BLaER1 (cell line): ENCODE results near the gene DENND2D.

Experiments used
- H3K27ac ChIP-seq: shearing (Covaris generic); formaldehyde crosslinking; 2 replicates; pipeline ENCODE4 v1.8.1; 2022
- H3K27me3 ChIP-seq: shearing (Covaris generic); formaldehyde crosslinking; 2 replicates; pipeline ENCODE4 v1.8.1; 2022
- H3K36me3 ChIP-seq: shearing (Covaris generic); formaldehyde crosslinking; 2 replicates; pipeline ENCODE4 v1.8.1; 2022
- H3K4me1 ChIP-seq: shearing (Covaris generic); formaldehyde crosslinking; 2 replicates; pipeline ENCODE4 v1.8.1; 2022
- H3K4me2 ChIP-seq: shearing (Covaris generic); formaldehyde crosslinking; 2 replicates; pipeline ENCODE4 v1.8.1; 2022
- H3K4me3 ChIP-seq: shearing (Covaris generic); formaldehyde crosslinking; 2 replicates; pipeline ENCODE4 v1.8.1; 2022
- H3K9ac ChIP-seq: shearing (Covaris generic); formaldehyde crosslinking; 2 replicates; pipeline ENCODE4 v1.8.1; 2022
- H3K9me3 ChIP-seq: shearing (Covaris generic); formaldehyde crosslinking; 2 replicates; pipeline ENCODE4 v1.8.1; 2022
- H4K20me1 ChIP-seq: shearing (Covaris generic); formaldehyde crosslinking; 2 replicates; pipeline ENCODE4 v1.8.1; 2022
- Cebpa-rat ChIP-seq: shearing (Covaris generic); IDR thresholded peaks from 2 replicates; pipeline ENCODE4 v1.8.1; 2022

Gene DENND2D

GRCh38 chr1:111183308-111184069 is 17.0 kb downstream of the DENND2D start:
- H3K4me3 ChIP-seq, result no peak overlapping the region
- no peaks in the 10 kb centered on the region for H3K9me3 ChIP-seq
- H3K9ac ChIP-seq, result no peak overlapping the region
- H3K27ac ChIP-seq, result no peak overlapping the region
- H3K4me2 ChIP-seq, result no peak overlapping the region
- H3K36me3 ChIP-seq, result peaks cover 75% of the 10 kb centered on the region
- no peaks in the 10 kb centered on the region for H3K4me1 ChIP-seq
- no peaks in the 10 kb centered on the region for H4K20me1 ChIP-seq
- H3K27me3 ChIP-seq, result no peaks in the 10 kb centered on the region
- TF ChIP-seq Cebpa-rat, result no peak

- H3K4me2 ChIP-seq, result no peak overlapping the region
- H3K9me3 ChIP-seq, result no peaks in the 10 kb centered on the region
- H4K20me1 ChIP-seq, result no peaks in the 10 kb centered on the region
- H3K27me3 ChIP-seq, result no peaks in the 10 kb centered on the region
- H3K9ac ChIP-seq, result no peak overlapping the region
- TF ChIP-seq Cebpa-rat, result no peak
- no peaks in the 10 kb centered on the region for H3K4me1 ChIP-seq
- no peak overlapping the region for H3K27ac ChIP-seq
- peaks cover 71% of the 10 kb centered on the region for H3K36me3 ChIP-seq
- H3K4me3 ChIP-seq, result no peak overlapping the region
Observed at GRCh38 chr1:111182052-111182451, 18.4 kb downstream of the DENND2D start.

DNA sequence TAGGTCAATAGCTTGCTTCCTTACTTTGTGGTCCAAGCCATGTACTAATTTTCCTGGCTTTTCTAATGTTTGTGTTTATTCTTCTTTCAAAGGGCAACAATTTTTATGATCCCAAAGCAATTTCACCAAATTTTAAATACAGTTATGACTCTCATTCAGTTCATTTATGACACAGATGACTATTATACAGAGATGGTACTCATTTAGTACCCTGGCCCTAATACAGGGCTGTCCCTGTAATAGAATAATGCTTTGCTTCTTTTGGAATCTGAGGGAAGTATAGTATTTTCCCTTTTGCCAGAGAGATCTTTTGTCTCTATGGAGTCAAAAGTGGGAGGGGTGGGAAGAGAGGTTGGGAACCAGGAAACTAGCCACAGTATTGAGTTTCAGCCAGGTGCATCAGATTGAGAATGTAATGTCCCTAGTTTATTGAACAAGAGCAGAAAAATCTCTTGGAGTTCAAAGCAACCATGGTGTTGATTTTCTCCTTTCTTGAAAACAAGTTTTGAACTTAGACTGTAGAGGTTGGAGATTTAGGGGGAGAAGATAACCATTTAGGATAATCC is 20.4 kb downstream of the DENND2D start:
- H3K27me3 ChIP-seq, result no peaks in the 10 kb centered on the region
- no peak for TF ChIP-seq Cebpa-rat
- no peaks in the 10 kb centered on the region for H4K20me1 ChIP-seq
- no peak overlapping the region for H3K27ac ChIP-seq
- peaks cover 63% of the 10 kb centered on the region for H3K36me3 ChIP-seq
- H3K4me2 ChIP-seq, result no peak overlapping the region
- H3K9me3 ChIP-seq, result no peaks in the 10 kb centered on the region
- H3K4me3 ChIP-seq, result no peak overlapping the region
- no peak overlapping the region for H3K9ac ChIP-seq
- H3K4me1 ChIP-seq, result no peaks in the 10 kb centered on the region

- H3K27ac ChIP-seq, result no peak overlapping the region
- peaks cover 55% of the 10 kb centered on the region for H3K36me3 ChIP-seq
- H3K27me3 ChIP-seq, result no peaks in the 10 kb centered on the region
- no peaks in the 10 kb centered on the region for H3K9me3 ChIP-seq
- no peak overlapping the region for H3K9ac ChIP-seq
- no peak overlapping the region for H3K4me2 ChIP-seq
- no peaks in the 10 kb centered on the region for H4K20me1 ChIP-seq
- H3K4me1 ChIP-seq, result no peaks in the 10 kb centered on the region
- TF ChIP-seq Cebpa-rat, result no peak
- H3K4me3 ChIP-seq, result no peak overlapping the region
Observed at GRCh38 chr1:111176678-111177077, 23.8 kb downstream of the DENND2D start.

DNA sequence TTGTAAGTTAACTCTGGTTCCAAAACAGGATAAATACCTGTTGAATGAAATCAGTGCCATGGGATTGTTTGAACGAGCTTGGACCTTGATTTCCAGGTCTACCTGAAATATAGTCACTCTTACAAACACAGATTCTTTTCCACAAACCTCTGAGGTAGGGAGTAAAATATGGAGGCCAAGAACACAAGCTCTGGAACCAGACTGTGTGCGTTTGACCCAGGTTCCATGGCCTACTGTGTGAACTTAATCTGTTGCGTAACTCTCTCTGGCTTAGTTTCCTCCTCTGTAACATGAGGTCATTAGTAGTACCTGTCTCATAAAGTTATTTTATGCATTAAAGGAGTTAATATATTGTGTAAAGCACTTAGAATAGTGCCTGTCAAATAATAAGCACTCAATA is 25.1 kb downstream of the DENND2D start:
- Histone ChIP-seq H3K4me3 (no peak overlapping the region), H3K9me3 (no peaks in the 10 kb centered on the region), H3K27ac (no peak overlapping the region), H3K4me2 (no peak overlapping the region), H3K36me3 (peaks cover 52% of the 10 kb centered on the region), H3K27me3 (no peaks in the 10 kb centered on the region), H3K9ac (no peak overlapping the region), H3K4me1 (no peaks in the 10 kb centered on the region), H4K20me1 (no peaks in the 10 kb centered on the region)
- peak; percentile 56; the same call in 1 of the 2 replicates for TF ChIP-seq Cebpa-rat

DNA sequence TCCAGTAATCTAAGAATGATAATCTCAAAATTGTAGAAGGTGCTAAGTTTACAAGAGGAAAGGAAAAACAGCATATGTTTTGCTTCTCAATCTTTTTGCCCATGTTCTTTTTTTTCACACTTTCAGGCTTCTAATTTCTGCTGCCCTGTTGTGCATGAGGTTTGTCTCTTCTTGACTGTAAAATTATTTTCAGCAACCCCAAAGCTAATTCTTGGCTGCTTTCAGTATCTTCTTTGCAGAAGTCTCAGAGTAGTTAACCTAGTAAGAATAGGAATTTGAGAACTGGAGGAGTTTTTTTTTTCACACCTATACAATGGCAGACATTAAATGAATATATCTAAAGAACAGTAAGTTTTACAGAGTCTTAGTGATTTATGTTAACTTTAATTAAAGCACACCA is 26.4 kb downstream of the DENND2D start:
- peaks cover 48% of the 10 kb centered on the region for H3K36me3 ChIP-seq
- no peaks in the 10 kb centered on the region for H3K9me3 ChIP-seq
- no peak for TF ChIP-seq Cebpa-rat
- no peaks in the 10 kb centered on the region for H4K20me1 ChIP-seq
- no peak overlapping the region for H3K9ac ChIP-seq
- H3K4me3 ChIP-seq, result no peak overlapping the region
- H3K4me1 ChIP-seq, result no peaks in the 10 kb centered on the region
- H3K27ac ChIP-seq, result no peak overlapping the region
- H3K4me2 ChIP-seq, result no peak overlapping the region
- no peaks in the 10 kb centered on the region for H3K27me3 ChIP-seq

- no peaks in the 10 kb centered on the region for H3K9me3 ChIP-seq
- no peak overlapping the region for H3K27ac ChIP-seq
- peaks cover 49% of the 10 kb centered on the region for H3K36me3 ChIP-seq
- H3K27me3 ChIP-seq, result no peaks in the 10 kb centered on the region
- H4K20me1 ChIP-seq, result no peaks in the 10 kb centered on the region
- no peak overlapping the region for H3K4me2 ChIP-seq
- no peaks in the 10 kb centered on the region for H3K4me1 ChIP-seq
- no peak for TF ChIP-seq Cebpa-rat
- no peak overlapping the region for H3K9ac ChIP-seq
- H3K4me3 ChIP-seq, result no peak overlapping the region
Observed at GRCh38 chr1:111172463-111172862, 28.0 kb downstream of the DENND2D start.

DNA sequence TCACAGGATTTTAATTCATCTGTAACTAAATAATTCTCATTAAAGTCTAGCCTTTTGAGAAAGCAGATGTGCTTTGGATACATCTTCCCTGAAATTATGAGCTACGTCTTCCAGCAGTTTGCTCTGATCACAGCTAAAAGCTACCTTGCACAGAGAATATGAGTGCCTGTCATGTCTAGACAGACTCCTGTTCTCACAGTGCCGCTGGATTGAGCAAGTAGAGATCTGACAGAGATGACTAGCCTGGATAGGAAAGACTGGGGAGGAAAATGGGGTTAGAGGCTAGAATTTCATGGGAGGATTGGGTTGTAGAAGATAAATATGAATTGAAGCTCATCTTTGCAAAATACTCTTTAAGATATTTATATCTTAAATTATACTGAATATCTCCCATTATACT is 36.3 kb downstream of the DENND2D start:
- H3K27ac ChIP-seq, result no peak overlapping the region
- H3K9ac ChIP-seq, result no peak overlapping the region
- no peak overlapping the region for H3K4me3 ChIP-seq
- TF ChIP-seq Cebpa-rat, result no peak
- H3K36me3 ChIP-seq, result peaks cover 75% of the 10 kb centered on the region
- 0 out of 2 replicates have a peak, but pooled peaks cover 6% of the 10 kb centered on the region for H4K20me1 ChIP-seq
- H3K4me1 ChIP-seq, result no peaks in the 10 kb centered on the region
- no peaks in the 10 kb centered on the region for H3K27me3 ChIP-seq
- H3K9me3 ChIP-seq, result no peaks in the 10 kb centered on the region
- H3K4me2 ChIP-seq, result no peak overlapping the region

DNA sequence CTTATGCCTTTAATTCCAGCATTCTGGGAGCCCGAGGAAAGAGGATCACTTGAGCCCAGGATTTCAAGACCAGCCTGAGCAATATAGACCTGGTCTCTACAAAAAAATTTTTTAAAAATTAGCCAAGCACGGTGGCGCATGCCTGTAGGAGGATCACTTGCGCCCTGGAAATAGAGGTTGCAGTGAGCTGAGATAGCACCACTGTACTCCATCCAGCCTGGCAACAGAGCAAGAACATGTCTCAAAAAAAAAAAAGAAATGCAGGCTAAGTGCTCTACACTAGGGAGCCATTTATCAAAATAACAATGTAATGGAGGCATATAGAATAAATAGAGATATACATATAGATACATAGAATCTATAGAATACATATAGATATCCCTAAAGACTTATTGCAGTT is 37.1 kb downstream of the DENND2D start:
- H3K36me3 ChIP-seq, result peaks cover 72% of the 10 kb centered on the region

DNA sequence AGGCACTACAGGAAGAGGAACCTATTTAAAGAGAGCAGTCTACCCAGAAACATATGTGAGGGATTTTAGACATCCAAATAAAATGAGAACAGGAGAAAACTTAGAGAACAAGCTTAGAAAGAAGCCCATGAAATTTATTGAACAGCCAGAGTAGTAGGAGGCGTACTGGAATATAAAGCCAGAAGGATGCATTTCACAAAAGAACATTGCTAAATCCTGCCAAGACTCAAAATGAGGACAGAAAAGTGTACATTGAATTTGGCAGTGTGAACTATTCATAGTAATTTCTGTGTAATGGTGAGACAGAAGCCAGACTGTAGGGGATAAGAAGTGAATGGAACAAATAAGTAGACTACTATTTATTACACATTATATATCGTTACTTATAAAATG is 38.0 kb downstream of the DENND2D start:
- no peak overlapping the region for H3K9ac ChIP-seq
- H3K9me3 ChIP-seq, result no peaks in the 10 kb centered on the region
- no peak for TF ChIP-seq Cebpa-rat
- peaks cover 72% of the 10 kb centered on the region for H3K36me3 ChIP-seq
- H3K4me3 ChIP-seq, result no peak overlapping the region
- H3K4me1 ChIP-seq, result no peaks in the 10 kb centered on the region
- no peak overlapping the region for H3K27ac ChIP-seq
- no peaks in the 10 kb centered on the region for H3K27me3 ChIP-seq
- no peak overlapping the region for H3K4me2 ChIP-seq
- peaks cover 14% of the 10 kb centered on the region for H4K20me1 ChIP-seq

More for the DNA sequence above, 37.1 kb downstream of the DENND2D start:
- Histone ChIP-seq H3K4me2 (no peak overlapping the region), H3K9ac (no peak overlapping the region), H3K27ac (no peak overlapping the region), H4K20me1 (peaks cover 6% of the 10 kb centered on the region; the same call in 1 of the 2 replicates), H3K4me3 (no peak overlapping the region), H3K4me1 (no peaks in the 10 kb centered on the region), H3K9me3 (no peaks in the 10 kb centered on the region), H3K27me3 (no peaks in the 10 kb centered on the region)
- TF ChIP-seq Cebpa-rat, result no peak
